ENCODE data around the gene MBD3L2B.

Gene MBD3L2B

DNA sequence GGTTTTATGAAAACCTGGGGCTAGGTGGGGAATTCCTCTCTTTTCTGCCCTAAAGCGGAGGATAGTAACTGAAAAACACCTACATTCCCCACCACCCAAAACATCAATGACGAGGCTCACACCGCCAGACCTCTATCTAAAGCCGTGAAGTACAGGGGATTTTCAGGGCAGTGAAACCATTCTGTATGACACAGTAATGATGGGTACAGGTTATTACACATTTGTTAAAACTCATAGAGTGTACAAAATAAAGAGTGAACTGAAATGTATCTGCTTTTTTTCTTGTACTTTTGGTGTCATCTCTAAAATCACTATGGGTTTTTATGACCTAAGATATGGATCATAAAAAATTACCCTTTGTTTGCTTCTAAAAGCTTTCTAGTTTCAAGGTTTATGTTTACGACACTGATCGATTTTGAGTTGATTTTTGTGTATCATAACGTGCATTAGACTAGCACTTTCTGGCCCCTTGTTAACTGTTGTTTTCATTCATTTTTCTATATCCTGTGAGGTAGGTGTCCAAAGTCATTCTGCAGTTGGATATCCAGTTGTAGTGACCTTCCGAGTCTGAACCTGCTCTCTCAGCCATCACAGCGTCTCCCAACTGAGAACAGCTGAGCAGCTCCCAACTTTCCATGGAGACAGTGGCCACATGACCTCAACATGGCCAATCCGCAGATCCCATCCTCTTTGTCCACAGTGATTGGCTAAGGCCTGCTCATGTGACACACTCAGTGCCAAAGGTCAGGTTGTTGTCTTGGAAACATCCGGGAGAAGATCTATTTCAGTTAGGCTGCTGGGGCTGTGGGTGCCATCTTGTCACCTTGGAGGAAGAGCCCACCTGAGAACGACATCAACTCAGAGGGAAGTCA, 10.3 kb downstream of the MBD3L2B start:
- no peak for DNase-seq

DNA sequence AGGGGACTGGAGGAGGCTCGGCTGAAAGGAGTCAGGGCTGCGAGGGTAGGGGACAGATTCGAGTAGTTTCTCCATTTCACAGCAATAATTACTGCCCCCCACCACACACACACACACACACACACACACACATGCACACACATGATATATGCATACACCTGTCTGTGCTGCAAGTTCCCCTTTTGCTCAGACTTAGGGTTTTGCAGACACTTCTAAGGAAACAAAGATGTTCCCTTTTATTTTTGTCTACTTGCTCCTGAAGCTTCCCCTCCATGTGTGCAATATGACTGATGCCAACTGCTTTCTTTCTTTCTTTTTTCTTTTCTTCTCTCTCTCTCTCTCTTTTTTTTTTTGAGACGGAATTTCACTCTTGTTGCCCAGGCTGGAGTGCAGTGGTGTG, 13.4 kb downstream of the MBD3L2B start:
- DNase-seq = no peak

- DNase-seq = no peak
Measured at GRCh38 chr19:7006135-7006704, 15.0 kb downstream of the MBD3L2B start.

DNA sequence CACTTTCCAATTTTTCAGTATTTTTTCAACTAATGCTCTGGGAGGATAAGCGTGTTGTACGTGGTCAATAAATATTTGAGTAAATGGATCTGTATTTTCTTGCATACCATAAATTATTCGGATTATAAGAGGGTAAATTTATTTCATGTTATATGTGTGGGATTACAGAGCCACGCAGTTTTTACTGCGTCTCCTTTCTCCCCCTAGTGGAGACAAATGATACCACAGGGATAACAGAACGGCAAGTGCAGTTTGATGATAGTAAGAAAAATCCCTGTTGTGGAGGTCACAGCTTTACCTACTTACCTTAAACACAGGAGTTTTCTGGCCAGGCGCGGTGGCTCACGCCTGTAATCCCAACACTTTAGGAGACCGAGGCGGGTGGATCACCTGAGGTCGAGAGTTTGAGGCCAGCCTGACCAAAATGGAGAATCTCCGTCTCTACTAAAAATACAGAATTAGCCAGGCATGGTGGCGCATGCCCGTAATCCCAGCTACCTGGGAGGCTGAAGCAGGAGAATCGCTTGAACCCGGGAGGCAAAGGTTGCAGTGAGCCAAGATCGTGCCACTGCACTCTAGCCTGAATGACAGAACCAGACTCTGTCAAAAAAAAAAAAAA, 16.8 kb downstream of the MBD3L2B start:
- no peak for DNase-seq

- DNase-seq = no peak
Measured at GRCh38 chr19:7000816-7001215, 20.4 kb downstream of the MBD3L2B start.

DNA sequence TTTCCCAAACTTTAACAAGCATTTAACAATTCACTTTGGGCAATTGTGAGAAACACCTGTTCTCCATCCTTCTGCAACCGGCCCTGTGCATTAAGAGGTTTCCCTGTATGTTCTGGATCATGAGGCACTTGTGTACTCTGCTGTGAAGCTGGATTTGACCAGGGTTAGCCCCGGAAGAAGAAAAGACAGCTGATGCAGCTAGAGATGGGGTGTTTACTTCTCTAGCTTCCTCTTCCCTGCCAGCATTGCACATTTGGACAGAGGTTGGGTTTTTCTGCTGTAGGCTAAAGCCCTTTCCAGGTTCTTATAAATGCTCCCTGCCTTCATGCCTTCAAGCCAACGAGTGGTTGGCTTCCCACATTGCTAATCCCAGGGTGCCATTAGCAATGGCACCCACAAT, 20.9 kb downstream of the MBD3L2B start:
- DNase-seq = no peak

- DNase-seq = no peak
Measured at GRCh38 chr19:6999933-7000332, 21.3 kb downstream of the MBD3L2B start.

GRCh38 chr19:6997679-6998445, 23.4 kb downstream of the MBD3L2B start:
- no peak for DNase-seq

DNA sequence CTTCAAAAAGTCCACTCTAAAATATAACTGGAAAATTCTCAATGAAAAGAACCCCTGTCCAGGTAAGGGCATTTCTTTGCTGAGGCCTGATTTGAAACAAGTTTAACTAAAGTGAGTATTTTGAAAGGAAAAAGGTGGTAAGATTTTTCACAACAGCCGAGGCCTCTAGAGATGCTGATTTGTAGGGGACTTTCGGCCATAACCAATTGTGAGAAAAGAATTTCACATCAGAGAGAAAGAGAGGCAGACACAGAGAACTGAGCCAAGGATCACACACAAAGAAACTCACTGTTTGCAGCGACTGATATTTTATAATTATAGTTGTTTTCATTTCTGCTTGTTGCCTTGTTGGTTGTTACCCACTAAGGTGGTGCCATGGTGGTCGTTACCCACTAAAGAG, 24.4 kb downstream of the MBD3L2B start:
- DNase-seq = no peak

DNA sequence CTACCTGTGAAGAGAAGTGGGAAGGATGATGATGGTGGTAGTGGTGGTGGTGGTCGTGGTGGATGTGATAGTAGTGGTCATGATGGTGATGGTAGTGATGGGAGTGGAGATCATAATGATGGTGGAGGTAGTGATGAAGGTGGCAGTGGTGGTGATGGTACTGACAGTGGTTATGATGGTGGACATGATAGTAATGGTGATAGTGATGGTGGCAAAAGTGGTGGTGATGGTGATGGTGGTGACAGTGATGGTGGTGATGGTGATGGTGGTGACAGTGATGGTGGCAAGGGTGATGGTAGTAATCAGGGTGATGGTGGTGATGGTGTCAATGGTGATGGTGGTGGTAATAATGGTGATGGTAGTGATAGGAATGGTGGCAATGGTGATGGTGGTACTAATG, 26.2 kb downstream of the MBD3L2B start:
- no peak for DNase-seq

DNA sequence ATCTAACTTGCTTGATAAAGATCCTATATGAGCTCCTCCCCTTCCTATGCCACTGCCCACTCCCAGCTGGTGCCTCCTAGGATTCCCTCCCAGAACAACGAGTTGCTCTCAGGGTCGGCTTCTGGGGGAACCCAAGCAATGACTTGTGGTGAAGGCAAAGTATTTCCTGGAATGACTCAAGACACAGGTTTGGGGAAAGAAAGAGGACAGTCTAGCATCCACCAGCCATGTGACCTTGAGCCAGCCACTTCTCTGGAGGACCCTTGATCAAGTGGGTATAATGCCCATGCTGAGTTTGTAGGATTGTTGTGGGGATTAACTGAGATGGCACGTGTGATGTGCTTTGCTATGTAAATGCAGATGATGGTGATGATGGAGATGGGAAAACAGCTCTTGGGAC, 33.0 kb downstream of the MBD3L2B start:
- DNase-seq = no peak

DNA sequence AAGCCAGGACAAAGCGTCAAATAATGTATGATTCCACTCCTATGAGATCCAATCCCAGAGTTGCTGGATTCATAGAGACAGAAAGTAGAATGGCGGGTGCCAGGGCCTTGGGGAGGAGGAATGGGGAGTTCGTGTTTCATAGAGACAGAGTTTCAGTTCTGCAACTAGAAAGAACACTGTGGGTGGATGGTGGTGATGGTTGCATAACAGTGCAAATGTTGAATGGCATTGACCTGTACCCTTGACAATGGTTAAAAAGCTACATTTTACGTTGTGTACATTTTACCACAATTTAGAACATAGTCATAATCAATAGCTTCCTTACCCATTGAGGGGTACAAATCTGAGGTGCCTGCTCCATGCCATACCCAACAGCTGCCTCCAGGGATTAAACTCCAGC, 33.4 kb downstream of the MBD3L2B start:
- DNase-seq = no peak

DNA sequence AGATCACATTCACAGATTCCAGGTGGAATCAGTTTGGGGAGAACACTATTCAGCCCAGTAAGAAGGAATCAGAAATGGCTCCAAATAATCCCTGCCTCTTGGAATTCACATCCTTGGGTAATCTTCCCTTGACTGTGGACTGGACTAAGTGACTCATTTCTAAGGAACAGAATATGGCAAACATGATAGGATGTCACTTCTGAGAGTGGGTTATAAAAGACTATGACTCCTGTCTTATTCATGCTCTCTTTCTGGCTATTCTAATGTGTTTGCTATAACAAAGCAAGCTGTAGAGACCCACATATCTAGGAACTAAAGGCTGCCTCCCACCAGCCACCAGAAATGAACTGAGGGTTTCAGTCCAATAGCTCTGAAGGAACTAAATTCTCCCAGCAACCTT, 37.8 kb downstream of the MBD3L2B start:
- DNase-seq = no peak

DNA sequence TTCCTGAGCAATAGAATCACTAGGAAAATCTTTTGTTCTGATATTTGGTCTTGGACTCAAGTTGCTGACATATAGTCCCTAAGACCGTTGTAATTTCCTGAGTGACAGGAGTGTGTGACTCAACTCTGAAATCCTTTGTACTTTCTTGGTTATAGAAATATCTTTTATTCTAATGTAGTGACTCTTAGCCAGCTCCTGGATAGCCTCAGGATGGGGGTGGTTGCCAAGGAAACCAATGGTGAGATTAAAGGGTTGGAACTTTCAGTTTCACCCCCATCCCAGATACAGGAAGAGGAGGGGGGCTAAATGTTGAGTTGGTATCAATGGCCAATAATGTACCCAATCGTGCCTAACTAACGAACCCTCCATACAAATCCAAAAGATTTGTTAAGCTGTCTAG, 41.8 kb downstream of the MBD3L2B start:
- DNase-seq = no peak

- no peak for DNase-seq
Measured at GRCh38 chr19:6976197-6976596, 45.0 kb downstream of the MBD3L2B start.

DNA sequence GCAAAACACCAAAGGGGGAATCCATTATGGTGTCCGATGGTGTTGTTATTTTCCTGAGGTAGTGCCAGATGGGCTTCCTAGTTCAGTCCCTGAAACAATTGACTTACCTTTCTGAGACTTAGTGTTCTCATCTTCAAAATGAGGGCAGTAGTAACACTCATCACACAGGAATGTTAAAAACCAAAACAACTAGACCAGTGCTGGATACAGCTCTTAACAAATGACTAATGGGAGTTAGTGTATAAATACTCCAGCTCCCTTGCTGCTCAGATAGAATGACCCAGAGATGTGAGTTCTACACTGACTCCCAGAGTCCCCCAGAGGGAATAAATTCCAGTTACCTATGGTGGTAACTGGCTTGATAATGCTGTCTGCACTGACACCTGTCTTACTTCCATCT, 49.9 kb downstream of the MBD3L2B start:
- DNase-seq = no peak

DNA sequence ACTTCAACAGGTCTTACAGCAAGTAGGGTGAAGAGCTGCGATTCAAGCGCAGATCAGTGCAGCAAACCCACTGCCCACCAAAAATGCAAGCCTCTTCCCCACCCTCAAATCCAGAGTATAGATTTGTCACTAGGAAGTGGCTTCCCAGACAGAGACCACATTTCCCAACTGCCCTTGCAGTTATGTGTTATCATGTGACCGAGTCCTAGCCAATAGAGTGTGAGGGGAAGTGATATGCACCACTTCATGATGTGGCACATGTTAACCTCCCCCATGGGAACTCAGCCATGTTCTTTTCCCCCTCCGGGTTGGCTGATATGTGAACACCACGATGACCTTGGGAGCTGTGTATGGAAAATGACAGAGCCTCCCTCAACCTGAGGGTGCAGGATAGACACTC, 50.8 kb downstream of the MBD3L2B start:
- no peak for DNase-seq

DNA sequence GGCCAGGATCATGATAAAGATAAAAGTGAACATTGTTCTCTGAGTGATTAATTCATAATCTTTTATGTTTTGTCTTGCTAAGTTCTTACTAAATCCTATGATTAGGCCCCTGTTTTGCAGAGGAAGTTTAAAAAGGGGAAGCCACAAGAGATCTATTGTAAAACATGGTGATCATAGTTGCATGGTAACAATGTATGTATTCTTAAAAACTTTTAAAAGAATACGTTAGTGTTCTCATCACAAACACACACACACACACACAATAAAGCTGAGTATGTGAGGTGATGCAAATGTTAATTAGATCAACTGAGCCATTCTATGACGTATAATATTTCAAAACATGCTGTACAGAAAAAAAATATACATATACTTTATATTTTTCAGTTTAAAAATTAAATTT, 51.2 kb downstream of the MBD3L2B start:
- no peak for DNase-seq

DNA sequence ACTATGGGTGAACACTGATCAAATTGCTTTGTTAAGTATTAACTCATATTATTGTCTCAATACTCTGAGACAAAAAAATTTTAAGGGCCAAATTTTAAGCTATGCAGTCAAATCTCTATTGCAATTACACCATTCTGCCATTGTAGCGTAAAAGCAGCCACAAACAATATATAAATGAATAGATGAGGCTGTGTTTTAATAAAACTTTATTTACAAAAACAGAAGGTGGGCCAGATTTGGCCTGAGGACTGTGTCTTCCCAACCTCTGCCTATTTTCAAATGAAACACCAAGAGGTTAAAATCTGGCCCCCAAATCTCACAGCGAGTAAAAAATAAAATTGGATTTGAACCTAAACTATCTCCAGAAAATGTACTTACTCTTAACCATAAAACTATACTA, 51.7 kb downstream of the MBD3L2B start:
- DNase-seq = no peak
